CD4-positive, alpha-beta T cell treated with Interleukin-15 for 4 hours (primary cell): Measurements from ENCODE around the gene MED16.
A peak's percentile ranks its signal among the peaks of the same experiment; 100 is the strongest.
"Not testable (repeated sequence)": the region's sequence is repeated elsewhere in the genome, so short reads cannot be mapped to it uniquely, and the experiment has no call there.

ENCODE experiments used
- DNase-seq: peaks from one replicate; pipeline ENCODE4 v3.0.0-alpha.2; 2020; ENCODE audit warnings: low spot score

Gene MED16

GRCh38 chr19:911197-912033 lies 18.4 kb upstream of the MED16 start:
- DNase-seq, result no peak

DNA sequence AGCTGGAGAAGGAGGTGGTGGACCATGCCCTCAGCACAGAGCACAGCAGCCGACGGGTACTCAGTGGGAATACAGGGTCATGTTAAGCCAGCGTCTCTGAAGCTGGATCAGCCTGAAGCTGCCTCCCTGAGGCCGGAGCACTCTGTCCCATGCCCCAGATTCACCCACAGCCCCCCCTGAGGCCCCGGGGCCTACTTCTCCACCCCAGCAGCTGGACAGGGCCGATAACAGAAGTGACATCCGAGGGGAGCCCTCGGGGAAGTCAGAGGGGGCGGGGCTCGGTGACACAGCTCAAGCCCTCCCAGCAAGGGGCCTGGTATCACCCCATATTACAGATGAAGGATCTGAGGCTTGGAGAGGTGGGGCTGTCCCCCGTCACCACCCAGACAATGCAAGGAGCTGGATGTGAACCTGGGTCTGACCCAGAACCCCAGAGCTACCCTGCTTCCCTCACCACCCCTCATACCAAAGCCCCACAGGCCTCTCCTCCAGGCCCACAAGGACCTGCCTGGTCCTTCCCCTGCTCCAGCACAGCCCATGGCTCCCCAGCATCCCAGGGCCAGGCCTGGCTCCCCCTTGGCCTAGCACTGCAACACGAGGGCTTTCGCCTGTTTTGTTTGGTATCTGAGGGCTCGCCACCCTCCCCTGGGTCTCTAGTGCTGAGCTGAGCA lies 14.3 kb upstream of the MED16 start:
- no peak for DNase-seq

- no peak for DNase-seq
Measured at GRCh38 chr19:906480-906879, 13.5 kb upstream of the MED16 start.

DNA sequence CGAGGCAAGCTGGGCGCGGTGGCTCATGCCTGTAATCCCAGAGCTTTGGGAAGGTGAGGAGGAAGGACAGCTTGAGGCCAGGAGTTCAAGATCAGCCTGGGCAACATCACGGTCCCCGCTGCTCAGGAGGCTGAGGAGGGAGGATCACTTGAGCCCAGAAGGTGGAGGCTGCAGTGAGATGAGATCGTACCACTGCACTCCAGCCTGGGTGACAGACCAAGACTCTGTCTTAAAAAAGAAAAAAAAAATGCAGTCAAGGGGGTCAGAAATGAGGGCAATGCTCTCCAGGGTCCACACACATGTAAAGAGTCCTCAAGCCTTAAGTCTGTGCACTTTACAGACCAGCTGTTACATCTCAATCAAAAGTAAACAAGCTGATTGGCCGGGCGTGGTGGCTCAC lies 11.6 kb upstream of the MED16 start:
- no peak for DNase-seq

- DNase-seq, result no peak
Measured at GRCh38 chr19:903266-903797, 10.3 kb upstream of the MED16 start.

- no peak for DNase-seq
Measured at GRCh38 chr19:902446-903226, 9.6 kb upstream of the MED16 start.

DNA sequence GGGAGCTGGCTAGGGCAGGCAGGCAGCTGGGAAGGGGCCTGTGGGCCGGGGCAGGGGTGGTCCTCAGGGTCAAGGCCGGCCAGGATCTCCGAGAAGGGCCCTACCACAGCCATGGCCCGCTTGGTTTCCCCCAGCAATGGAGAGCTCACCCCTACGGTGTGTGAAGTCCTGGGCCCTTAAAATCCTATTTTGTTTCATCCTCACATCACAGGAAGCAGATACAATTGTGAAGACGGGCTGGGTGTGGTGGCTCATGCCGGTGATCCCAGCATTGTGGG lies 9.0 kb upstream of the MED16 start:
- no peak for DNase-seq

DNA sequence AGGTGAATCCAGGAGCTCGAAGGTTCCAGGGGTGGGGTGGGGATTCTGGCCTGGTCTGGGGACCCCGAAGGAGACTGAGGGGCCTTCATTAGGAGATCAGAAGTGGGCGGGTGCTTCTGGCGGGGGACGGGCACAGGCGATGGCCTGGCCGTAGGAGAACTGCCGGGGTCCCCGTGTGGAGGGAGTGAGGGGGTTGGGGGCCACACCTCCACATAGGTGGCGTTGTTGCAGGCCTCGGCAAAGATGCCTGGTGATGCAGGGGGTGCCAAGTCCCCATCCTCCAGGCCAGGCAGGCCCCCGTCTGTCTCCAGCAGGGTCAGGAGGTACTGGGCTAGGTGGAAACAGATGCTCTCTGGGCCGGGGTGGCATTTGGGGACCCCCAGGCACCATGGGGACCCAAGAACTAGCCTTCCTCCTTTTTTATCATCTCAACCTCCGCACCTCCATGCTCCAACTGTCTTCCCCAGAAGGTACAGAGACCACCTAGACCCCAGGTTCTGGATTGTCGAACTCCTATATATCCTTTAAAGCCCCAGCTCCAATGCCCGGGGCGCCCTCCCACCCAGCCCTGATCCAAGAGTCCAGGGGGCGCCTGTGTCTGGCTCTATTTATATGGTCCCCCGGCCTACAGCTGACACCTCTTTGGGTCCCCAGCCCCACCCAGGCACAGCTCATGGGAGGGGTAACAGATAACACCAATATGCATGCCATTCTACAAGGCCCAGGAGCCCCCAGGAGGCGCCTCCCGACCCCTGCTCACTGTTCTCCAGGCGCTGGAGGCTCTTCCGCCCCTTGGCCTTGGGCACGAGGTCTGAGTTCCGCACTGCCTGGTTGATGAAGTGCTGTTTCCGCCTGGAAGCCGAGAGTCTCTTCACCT lies 8.5 kb upstream of the MED16 start:
- no peak for DNase-seq

- no peak for DNase-seq
Measured at GRCh38 chr19:900302-901111, 7.5 kb upstream of the MED16 start.

DNA sequence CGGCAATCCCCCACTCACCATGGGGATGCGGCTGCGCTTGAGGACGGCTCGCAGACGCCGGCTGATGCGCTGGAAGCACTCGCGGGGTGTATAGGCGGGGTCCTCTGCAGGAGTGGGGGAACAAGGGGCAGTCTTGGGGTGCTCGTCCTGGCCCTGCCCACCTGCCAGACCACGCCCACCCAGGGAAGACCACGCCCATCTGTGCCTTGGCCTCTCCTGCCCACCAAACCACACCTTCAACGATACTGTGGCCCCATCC lies 7.0 kb upstream of the MED16 start:
- DNase-seq, result no peak

- no peak for DNase-seq
Measured at GRCh38 chr19:899336-900042, 6.5 kb upstream of the MED16 start.

DNA sequence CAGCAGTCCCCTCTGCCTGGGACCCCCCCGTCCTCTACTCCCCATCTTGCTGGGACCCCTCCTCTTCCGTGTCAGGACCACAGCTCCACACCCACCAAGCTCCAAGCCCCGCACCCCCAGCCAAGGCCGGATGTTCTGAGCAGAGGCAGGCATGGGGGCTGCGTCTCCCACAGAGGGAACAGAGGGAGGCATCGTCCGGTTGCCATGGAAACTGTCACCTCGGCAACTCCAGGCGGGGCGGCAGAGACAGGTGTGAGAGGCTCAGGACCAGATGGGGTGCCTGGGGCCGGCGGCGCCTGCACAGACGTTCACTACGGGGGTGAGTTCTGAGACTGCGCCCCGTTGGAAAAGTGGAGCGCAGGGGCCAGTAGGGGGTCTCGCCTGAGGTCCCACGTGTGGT lies 5.7 kb upstream of the MED16 start:
- DNase-seq, result no peak

DNA sequence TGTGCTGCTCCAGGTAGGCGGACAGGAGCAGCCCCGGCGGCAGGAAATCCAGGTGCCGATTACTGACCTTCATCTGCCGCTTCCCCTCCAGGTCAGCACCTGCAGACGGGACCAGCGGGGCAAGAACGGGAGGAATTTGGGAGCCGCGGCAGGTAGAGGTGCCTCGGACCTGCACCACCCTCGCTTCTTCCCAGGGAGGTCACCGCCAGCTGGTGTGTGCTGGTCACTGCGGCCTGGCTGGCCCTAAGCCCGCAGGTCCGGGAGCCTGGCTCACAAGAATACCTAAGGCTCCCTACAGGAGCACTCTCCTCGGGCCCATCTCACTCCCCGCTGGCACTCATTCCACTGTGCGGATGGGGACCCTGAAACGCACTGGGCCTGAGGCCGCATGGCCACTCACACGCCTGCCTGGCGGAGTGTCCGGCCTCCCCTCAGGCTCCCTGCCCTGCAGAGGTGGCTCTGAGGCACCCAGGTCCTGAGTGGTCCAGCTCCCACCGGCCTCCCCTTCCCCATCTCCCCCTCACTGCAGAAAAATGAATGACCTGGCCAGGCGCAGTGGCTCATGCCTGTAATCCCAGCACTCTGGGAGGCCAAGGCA lies 4.6 kb upstream of the MED16 start:
- DNase-seq, result no peak

DNA sequence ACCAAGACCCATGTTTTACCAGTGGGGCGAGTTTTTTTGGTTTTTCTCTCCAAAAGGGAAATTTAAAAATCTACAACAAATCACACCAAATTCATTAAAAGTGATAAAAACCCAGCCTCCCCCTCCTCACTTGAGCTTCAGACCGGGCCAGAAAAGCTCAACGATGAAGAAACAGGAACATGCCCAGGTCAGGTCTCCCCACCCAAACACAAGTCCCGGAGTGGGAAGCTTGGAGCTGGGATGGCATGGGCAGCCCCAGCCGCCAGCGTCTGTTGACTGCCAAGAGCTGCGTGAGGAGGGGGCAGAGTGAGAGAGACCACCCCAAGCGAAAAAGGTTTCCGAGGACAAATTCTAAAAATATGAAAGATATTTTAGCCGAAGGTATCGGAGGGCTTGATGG lies 4.0 kb upstream of the MED16 start:
- no peak for DNase-seq

- DNase-seq, result no peak
Measured at GRCh38 chr19:896434-896833, 3.4 kb upstream of the MED16 start.

GRCh38 chr19:892243-892893 lies 619 bp downstream of the MED16 start:
- DNase-seq, result peak; percentile 29

DNA sequence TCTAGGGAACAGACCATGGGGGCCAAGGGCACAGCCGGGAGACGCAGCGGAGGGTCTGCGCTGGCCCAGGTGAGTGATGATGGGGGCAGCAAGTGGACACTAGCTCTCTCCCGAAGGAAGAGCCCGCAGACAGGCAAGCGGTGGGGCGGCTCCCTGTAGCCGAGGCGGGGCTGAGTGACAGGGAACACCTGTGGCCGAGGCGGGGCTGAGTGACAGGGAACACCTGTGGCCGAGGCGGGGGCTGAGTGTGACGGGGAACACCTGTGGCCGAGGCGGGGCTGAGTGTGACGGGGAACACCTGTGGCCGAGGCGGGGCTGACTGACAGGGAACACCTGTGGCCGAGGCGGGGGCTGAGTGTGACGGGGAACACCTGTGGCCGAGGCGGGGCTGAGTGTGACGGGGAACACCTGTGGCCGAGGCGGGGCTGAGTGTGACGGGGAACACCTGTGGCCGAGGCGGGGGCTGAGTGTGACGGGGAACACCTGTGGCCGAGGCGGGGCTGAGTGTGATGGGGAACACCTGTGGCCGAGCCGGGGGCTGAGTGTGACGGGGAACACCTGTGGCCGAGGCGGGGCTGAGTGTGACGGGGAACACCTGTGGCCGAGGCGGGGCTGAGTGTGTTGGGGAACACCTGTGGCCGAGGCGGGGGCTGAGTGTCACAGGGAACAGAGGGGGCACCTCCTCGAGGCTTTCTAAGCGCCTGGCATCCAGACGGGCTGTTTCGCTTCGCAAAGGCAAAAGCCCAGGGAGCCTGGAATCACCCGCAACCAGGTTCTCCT lies 1.4 kb downstream of the MED16 start:
- not testable (repeated sequence) for DNase-seq

- no peak for DNase-seq
Measured at GRCh38 chr19:890831-891230, 2.2 kb downstream of the MED16 start.
